ENCODE results near the gene CD99L2. TPM values are rescaled to one million over a fixed set of nuclear protein-coding genes. Genes with fewer than 3 reads are reported as not detected.
"Not testable (repeated sequence)": the region's sequence is repeated elsewhere in the genome, so short reads cannot be mapped to it uniquely, and the experiment has no call there.

The CD99L2 gene
- total RNA-seq, 4 donors from 2014 or later: 12.3 to 22.4 (median 16.5) TPM

- in situ Hi-C loops (cut with MboI; ENCODE audit: low pct_ligation_motif_present in 1 of 4, low pct_unique_long_range_greater_than_20kb in 1 of 4, low sequenced_read_pairs in 3 of 4) (loop anchor here in 1 of 4 donors (5.0 kb wide), 1 partner anchor 96 kb away; no protein-coding TSS in a partner anchor), intact Hi-C loops (cut with DNase I; ENCODE audit: low total_unique reads) (no loop called here)
- Histone ChIP-seq H3K9me3 (no peaks in the 10 kb centered on the region), H3K4me3 (no peak overlapping the region), H3K27ac (no peak overlapping the region), H3K27me3 (no peaks in the 10 kb centered on the region), H3K4me1 (no peaks in the 10 kb centered on the region), H3K36me3 (no peaks in the 10 kb centered on the region)
- WGBS, 2 donors (ENCODE audit: low coverage in 1 of 2): 80 to 85% methylated on average over 2 to 6 of the region's 6 CpGs
- TF ChIP-seq POLR2AphosphoS5 (IDR thresholded peaks at IDR 0.05) (no peak), CTCF (IDR thresholded peaks at IDR 0.05) (no peak), POLR2A (IDR thresholded peaks at IDR 0.05) (no peak), EP300 (IDR thresholded peaks at IDR 0.05; ENCODE audit: low read depth) (no peak)
- DNase-seq: no peak
Observed at GRCh38 chrX:150896632-150897031, 1.8 kb downstream of the CD99L2 start.

- TF ChIP-seq CTCF (IDR thresholded peaks at IDR 0.05) (no peak), POLR2AphosphoS5 (IDR thresholded peaks at IDR 0.05) (no peak), EP300 (IDR thresholded peaks at IDR 0.05; ENCODE audit: low read depth) (no peak), POLR2A (IDR thresholded peaks at IDR 0.05) (no peak)
- in situ Hi-C loops (cut with MboI; ENCODE audit: low pct_ligation_motif_present in 1 of 4, low pct_unique_long_range_greater_than_20kb in 1 of 4, low sequenced_read_pairs in 3 of 4): no loop called here
- intact Hi-C loops (cut with DNase I; ENCODE audit: low total_unique reads): loop anchor here (2.0 kb wide), 1 partner anchor 19 kb away; no protein-coding TSS in a partner anchor
- Histone ChIP-seq H3K4me1 (no peaks in the 10 kb centered on the region), H3K27ac (no peak overlapping the region), H3K36me3 (no peaks in the 10 kb centered on the region), H3K9me3 (no peaks in the 10 kb centered on the region), H3K27me3 (no peaks in the 10 kb centered on the region), H3K4me3 (no peak overlapping the region)
- DNase-seq: no peak
- 91 to 100% methylated on average over 2 to 5 of the region's 5 CpGs for WGBS, 2 donors (ENCODE audit: low coverage in 1 of 2)
Observed at GRCh38 chrX:150893936-150894335, 4.5 kb downstream of the CD99L2 start.

GRCh38 chrX:150889131-150889530, 9.3 kb downstream of the CD99L2 start:
- Histone ChIP-seq H3K9me3 (no peaks in the 10 kb centered on the region), H3K27ac (no peak overlapping the region), H3K27me3 (no peaks in the 10 kb centered on the region), H3K36me3 (no peaks in the 10 kb centered on the region), H3K4me1 (no peaks in the 10 kb centered on the region), H3K4me3 (no peak overlapping the region)
- in situ Hi-C loops (cut with MboI; ENCODE audit: low pct_ligation_motif_present in 1 of 4, low pct_unique_long_range_greater_than_20kb in 1 of 4, low sequenced_read_pairs in 3 of 4) (no loop called here), intact Hi-C loops (cut with DNase I; ENCODE audit: low total_unique reads) (no loop called here)
- no peak for DNase-seq
- TF ChIP-seq EP300 (IDR thresholded peaks at IDR 0.05; ENCODE audit: low read depth): no peak
- TF ChIP-seq POLR2A (IDR thresholded peaks at IDR 0.05): no peak
- TF ChIP-seq POLR2AphosphoS5 (IDR thresholded peaks at IDR 0.05): no peak
- TF ChIP-seq CTCF (IDR thresholded peaks at IDR 0.05): no peak
- WGBS, 2 donors (ENCODE audit: low coverage in 1 of 2): 79 to 100% methylated on average over 1 to 3 of the region's 3 CpGs

GRCh38 chrX:150887906-150888465, 10.5 kb downstream of the CD99L2 start:
- TF ChIP-seq EP300 (IDR thresholded peaks at IDR 0.05; ENCODE audit: low read depth) (no peak), POLR2A (IDR thresholded peaks at IDR 0.05) (no peak), POLR2AphosphoS5 (IDR thresholded peaks at IDR 0.05) (no peak), CTCF (IDR thresholded peaks at IDR 0.05) (no peak)
- 86% methylated on average over 6 of the region's 6 CpGs; no CpG with 5 or more reads in 1 of the 2 donors for WGBS, 2 donors (ENCODE audit: low coverage in 1 of 2)
- intact Hi-C loops (cut with DNase I; ENCODE audit: low total_unique reads): no loop called here
- no peak for DNase-seq
- Histone ChIP-seq H3K4me3 (no peak overlapping the region), H3K27me3 (no peaks in the 10 kb centered on the region), H3K9me3 (no peaks in the 10 kb centered on the region), H3K4me1 (no peaks in the 10 kb centered on the region), H3K27ac (no peak overlapping the region), H3K36me3 (no peaks in the 10 kb centered on the region)
- in situ Hi-C loops (cut with MboI; ENCODE audit: low pct_ligation_motif_present in 1 of 4, low pct_unique_long_range_greater_than_20kb in 1 of 4, low sequenced_read_pairs in 3 of 4): no loop called here

GRCh38 chrX:150887268-150887667, 11.2 kb downstream of the CD99L2 start:
- H3K4me3 ChIP-seq; H3K9me3 ChIP-seq; intact Hi-C loops (cut with DNase I; ENCODE audit: low total_unique reads): not testable (repeated sequence)

More at GRCh38 chrX:150887268-150887667, 11.2 kb downstream of the CD99L2 start:
- H3K36me3 ChIP-seq; DNase-seq; H3K4me1 ChIP-seq; in situ Hi-C loops (cut with MboI; ENCODE audit: low pct_ligation_motif_present in 1 of 4, low pct_unique_long_range_greater_than_20kb in 1 of 4, low sequenced_read_pairs in 3 of 4); H3K27ac ChIP-seq; H3K27me3 ChIP-seq: not testable (repeated sequence)
- 93 to 100% methylated on average over 1 to 9 of the region's 9 CpGs for WGBS, 2 donors (ENCODE audit: low coverage in 1 of 2)
